ENCODE data around the gene STMND1.

The STMND1 gene

GRCh38 chr6:17167327-17167979 lies 65.6 kb downstream of the STMND1 start:
- Histone ChIP-seq H3K4me1 (ENCODE audit: control insufficient read depth, insufficient read depth, low read length) (peaks cover 22% of the 10 kb centered on the region), H3K27me3 (ENCODE audit: control insufficient read depth, insufficient read depth, low read length) (no peaks in the 10 kb centered on the region), H3K36me3 (ENCODE audit: insufficient read depth, low read length) (no peaks in the 10 kb centered on the region), H3K4me3 (ENCODE audit: low read length) (no peak overlapping the region), H3K4me2 (ENCODE audit: low read length) (no peak overlapping the region), H3K9ac (ENCODE audit: low read depth, low read length) (no peak overlapping the region), H3K9me3 (replicated peaks; ENCODE audit: low read length) (no peaks in the 10 kb centered on the region)

GRCh38 chr6:17169291-17169690 lies 67.4 kb downstream of the STMND1 start:
- peak overlapping the region; percentile 1 for H3K4me3 ChIP-seq (ENCODE audit: low read length)
- peaks cover 22% of the 10 kb centered on the region for H3K4me1 ChIP-seq (ENCODE audit: control insufficient read depth, insufficient read depth, low read length)
- H3K4me2 ChIP-seq (ENCODE audit: low read length): peak overlapping the region; percentile 71
- H3K27me3 ChIP-seq (ENCODE audit: control insufficient read depth, insufficient read depth, low read length): no peaks in the 10 kb centered on the region
- no peaks in the 10 kb centered on the region for H3K9me3 ChIP-seq (replicated peaks; ENCODE audit: low read length)
- no peaks in the 10 kb centered on the region for H3K36me3 ChIP-seq (ENCODE audit: insufficient read depth, low read length)
- H3K9ac ChIP-seq (ENCODE audit: low read depth, low read length): peak overlapping the region; percentile 64

GRCh38 chr6:17169711-17170110 lies 67.9 kb downstream of the STMND1 start:
- H3K9me3 ChIP-seq (replicated peaks; ENCODE audit: low read length): no peaks in the 10 kb centered on the region
- peak overlapping the region; percentile 58 for H3K9ac ChIP-seq (ENCODE audit: low read depth, low read length)
- peak overlapping the region; percentile 47 for H3K4me3 ChIP-seq (ENCODE audit: low read length)
- H3K36me3 ChIP-seq (ENCODE audit: insufficient read depth, low read length): no peaks in the 10 kb centered on the region
- peak overlapping the region; percentile 71 for H3K4me2 ChIP-seq (ENCODE audit: low read length)
- no peaks in the 10 kb centered on the region for H3K27me3 ChIP-seq (ENCODE audit: control insufficient read depth, insufficient read depth, low read length)
- peaks cover 22% of the 10 kb centered on the region for H3K4me1 ChIP-seq (ENCODE audit: control insufficient read depth, insufficient read depth, low read length)

GRCh38 chr6:17172836-17173470 lies 71.1 kb downstream of the STMND1 start:
- H3K36me3 ChIP-seq (ENCODE audit: insufficient read depth, low read length): no peaks in the 10 kb centered on the region
- no peaks in the 10 kb centered on the region for H3K9me3 ChIP-seq (replicated peaks; ENCODE audit: low read length)
- H3K27me3 ChIP-seq (ENCODE audit: control insufficient read depth, insufficient read depth, low read length): no peaks in the 10 kb centered on the region
- no peak overlapping the region for H3K4me2 ChIP-seq (ENCODE audit: low read length)
- peaks cover 22% of the 10 kb centered on the region for H3K4me1 ChIP-seq (ENCODE audit: control insufficient read depth, insufficient read depth, low read length)
- H3K9ac ChIP-seq (ENCODE audit: low read depth, low read length): no peak overlapping the region
- no peak overlapping the region for H3K4me3 ChIP-seq (ENCODE audit: low read length)

- Histone ChIP-seq H3K9ac (ENCODE audit: low read depth, low read length) (no peak overlapping the region), H3K27me3 (ENCODE audit: control insufficient read depth, insufficient read depth, low read length) (no peaks in the 10 kb centered on the region), H3K9me3 (replicated peaks; ENCODE audit: low read length) (no peaks in the 10 kb centered on the region), H3K4me3 (ENCODE audit: low read length) (no peak overlapping the region), H3K36me3 (ENCODE audit: insufficient read depth, low read length) (no peaks in the 10 kb centered on the region), H3K4me2 (ENCODE audit: low read length) (no peak overlapping the region), H3K4me1 (ENCODE audit: control insufficient read depth, insufficient read depth, low read length) (peaks cover 10% of the 10 kb centered on the region)
These were observed 76.5 kb downstream of the STMND1 start for GRCh38 chr6:17178326-17178725.

GRCh38 chr6:17178754-17179529 lies 77.1 kb downstream of the STMND1 start:
- Histone ChIP-seq H3K4me3 (ENCODE audit: low read length) (no peak overlapping the region), H3K27me3 (ENCODE audit: control insufficient read depth, insufficient read depth, low read length) (no peaks in the 10 kb centered on the region), H3K9me3 (replicated peaks; ENCODE audit: low read length) (no peaks in the 10 kb centered on the region), H3K9ac (ENCODE audit: low read depth, low read length) (no peak overlapping the region), H3K36me3 (ENCODE audit: insufficient read depth, low read length) (no peaks in the 10 kb centered on the region), H3K4me1 (ENCODE audit: control insufficient read depth, insufficient read depth, low read length) (peaks cover 10% of the 10 kb centered on the region), H3K4me2 (ENCODE audit: low read length) (no peak overlapping the region)

GRCh38 chr6:17179530-17180073 lies 77.8 kb downstream of the STMND1 start:
- Histone ChIP-seq H3K4me2 (ENCODE audit: low read length) (no peak overlapping the region), H3K4me1 (ENCODE audit: control insufficient read depth, insufficient read depth, low read length) (peaks cover 10% of the 10 kb centered on the region), H3K36me3 (ENCODE audit: insufficient read depth, low read length) (no peaks in the 10 kb centered on the region), H3K4me3 (ENCODE audit: low read length) (no peak overlapping the region), H3K9me3 (replicated peaks; ENCODE audit: low read length) (no peaks in the 10 kb centered on the region), H3K27me3 (ENCODE audit: control insufficient read depth, insufficient read depth, low read length) (no peaks in the 10 kb centered on the region), H3K9ac (ENCODE audit: low read depth, low read length) (no peak overlapping the region)
